RPMI8226 (cell line): ENCODE data around the gene NWD2.

Experiments used
- DNase-seq: peaks from one replicate; pipeline ENCODE4 v3.0.0-alpha.2; 2015

Gene NWD2

GRCh38 chr4:37439809-37440474 is 195.4 kb downstream of the NWD2 start:
- DNase-seq: no peak

- no peak for DNase-seq
Measured at GRCh38 chr4:37440501-37440900, 196.0 kb downstream of the NWD2 start.

GRCh38 chr4:37441231-37442061 is 196.9 kb downstream of the NWD2 start:
- no peak for DNase-seq

GRCh38 chr4:37442062-37442323 is 197.4 kb downstream of the NWD2 start:
- no peak for DNase-seq

- DNase-seq: no peak
Measured at GRCh38 chr4:37443137-37443536, 198.6 kb downstream of the NWD2 start.

- DNase-seq: no peak
Measured at GRCh38 chr4:37445023-37445422, 200.5 kb downstream of the NWD2 start.

- no peak for DNase-seq
Measured at GRCh38 chr4:37446016-37446415, 201.5 kb downstream of the NWD2 start.

- DNase-seq: no peak
Measured at GRCh38 chr4:37447886-37448285, 203.3 kb downstream of the NWD2 start.

GRCh38 chr4:37450309-37450708 is 205.8 kb downstream of the NWD2 start:
- no peak for DNase-seq

- DNase-seq: no peak
Measured at GRCh38 chr4:37450911-37451310, 206.4 kb downstream of the NWD2 start.

GRCh38 chr4:37451656-37452055 is 207.1 kb downstream of the NWD2 start:
- no peak for DNase-seq

- DNase-seq: peak; percentile 69
Measured at GRCh38 chr4:37452952-37453280, 208.4 kb downstream of the NWD2 start.

- DNase-seq: peak; percentile 10
Measured at GRCh38 chr4:37453281-37453998, 208.9 kb downstream of the NWD2 start.

GRCh38 chr4:37453999-37454800 is 209.7 kb downstream of the NWD2 start:
- DNase-seq: no peak

- no peak for DNase-seq
Measured at GRCh38 chr4:37455301-37456131, 211.0 kb downstream of the NWD2 start.

- no peak for DNase-seq
Measured at GRCh38 chr4:37461801-37462200, 217.3 kb downstream of the NWD2 start.

GRCh38 chr4:37463033-37463856 is 218.7 kb downstream of the NWD2 start:
- no peak for DNase-seq

- no peak for DNase-seq
Measured at GRCh38 chr4:37464373-37465128, 220.0 kb downstream of the NWD2 start.

GRCh38 chr4:37465296-37465695 is 220.8 kb downstream of the NWD2 start:
- DNase-seq: no peak

GRCh38 chr4:37465845-37466244 is 221.3 kb downstream of the NWD2 start:
- DNase-seq: no peak

- no peak for DNase-seq
Measured at GRCh38 chr4:37467223-37467622, 222.7 kb downstream of the NWD2 start.
